ENCODE measurements around the gene UAP1L1.
"Not testable (repeated sequence)": the region's sequence is repeated elsewhere in the genome, so short reads cannot be mapped to it uniquely, and the experiment has no call there.

UAP1L1 gene

GRCh38 chr9:137057545-137057944, 19.8 kb upstream of the UAP1L1 start:
- peak; percentile 89 for DNase-seq

- peak; percentile 70 for DNase-seq
Measured at GRCh38 chr9:137058521-137059234, 18.6 kb upstream of the UAP1L1 start.

- no peak for DNase-seq
Measured at GRCh38 chr9:137062384-137062783, 14.9 kb upstream of the UAP1L1 start.

- DNase-seq, result not testable (repeated sequence)
Measured at GRCh38 chr9:137062798-137063197, 14.5 kb upstream of the UAP1L1 start.

GRCh38 chr9:137063311-137064026, 13.8 kb upstream of the UAP1L1 start:
- no peak for DNase-seq

GRCh38 chr9:137064027-137064879, 13.1 kb upstream of the UAP1L1 start:
- DNase-seq, result peak; percentile 29

GRCh38 chr9:137064880-137065164, 12.5 kb upstream of the UAP1L1 start:
- no peak for DNase-seq

- no peak for DNase-seq
Measured at GRCh38 chr9:137065336-137065967, 11.9 kb upstream of the UAP1L1 start.

GRCh38 chr9:137066096-137066861, 11.0 kb upstream of the UAP1L1 start:
- DNase-seq, result no peak

GRCh38 chr9:137067860-137068538, 9.3 kb upstream of the UAP1L1 start:
- DNase-seq, result peak; percentile 70

- DNase-seq, result no peak
Measured at GRCh38 chr9:137068539-137069507, 8.5 kb upstream of the UAP1L1 start.

GRCh38 chr9:137069508-137070091, 7.7 kb upstream of the UAP1L1 start:
- no peak for DNase-seq

- peak; percentile 94 for DNase-seq
Measured at GRCh38 chr9:137070201-137070905, 7.0 kb upstream of the UAP1L1 start, which contains the start of gene SAPCD2. Gene SAPCD2, minus strand, starts transcription at chr9:137070557. Its CDS starts 97 bp downstream, at chr9:137070460.

- DNase-seq, result peak; percentile 75
Measured at GRCh38 chr9:137070906-137071275, 6.4 kb upstream of the UAP1L1 start.

GRCh38 chr9:137071282-137071681, 6.0 kb upstream of the UAP1L1 start:
- DNase-seq, result no peak

- DNase-seq, result no peak
Measured at GRCh38 chr9:137073992-137074399, 3.3 kb upstream of the UAP1L1 start.

GRCh38 chr9:137074657-137075274, 2.6 kb upstream of the UAP1L1 start:
- DNase-seq, result no peak

GRCh38 chr9:137075275-137075775, 2.0 kb upstream of the UAP1L1 start:
- DNase-seq, result no peak

GRCh38 chr9:137076636-137077009, 694 bp upstream of the UAP1L1 start:
- DNase-seq, result no peak
